Neural cell (in vitro differentiated cells): Measurements from ENCODE around the gene MTHFD2. TPM values are rescaled to one million over a fixed set of nuclear protein-coding genes. Genes with fewer than 3 reads are reported as not detected.

Experiments used
- H2AFZ ChIP-seq: fragments of 200-600, 300-800 bp; sonication (generic), shearing (Covaris generic); 2 replicates; pipeline ENCODE4 v1.6.0; 2014; ENCODE audit warnings: low read depth, mild to moderate bottlenecking, antibody characterized with exemption, low read length, moderate library complexity
- H3F3A ChIP-seq: fragments of 200-600 bp; shearing (Covaris generic); 2 replicates; pipeline ENCODE4 v1.6.1; 2016; ENCODE audit warnings: mild to moderate bottlenecking, moderate library complexity, mixed read lengths, antibody characterized with exemption, low read length; ENCODE audit not compliant: insufficient read depth, poor library complexity, severe bottlenecking
- H3K27ac ChIP-seq: fragments of 200-600, 300-800 bp; sonication (generic), shearing (Covaris generic); 2 replicates; pipeline ENCODE4 v1.5.1; 2014; ENCODE audit warnings: mild to moderate bottlenecking, low read length, moderate library complexity
- H3K27me3 ChIP-seq: fragments of 300-800, 200-600 bp; sonication (generic), shearing (Covaris generic); 2 replicates; pipeline ENCODE4 v1.6.0; 2014; ENCODE audit warnings: mild to moderate bottlenecking, low read depth, low read length, moderate library complexity; ENCODE audit not compliant: insufficient read depth
- H3K36me3 ChIP-seq: fragments of 300-800, 200-600 bp; sonication (generic), shearing (Covaris generic); 2 replicates; pipeline ENCODE4 v1.5.1; 2014; ENCODE audit warnings: mild to moderate bottlenecking, antibody characterized with exemption, low read length, moderate library complexity; ENCODE audit not compliant: insufficient read depth
- H3K4me2 ChIP-seq: fragments of 300-800, 200-600 bp; sonication (generic), shearing (Covaris generic); 2 replicates; pipeline ENCODE4 v1.6.0; 2014; ENCODE audit warnings: mild to moderate bottlenecking, low read length
- H3K4me3 ChIP-seq: fragments of 300-800, 200-600 bp; sonication (generic), shearing (Covaris generic); 2 replicates; pipeline ENCODE4 v1.5.1; 2014; ENCODE audit warnings: mild to moderate bottlenecking, low read length, moderate library complexity
- H3K79me2 ChIP-seq: fragments of 200-600 bp; shearing (Covaris generic); replicated peaks from 2 replicates; pipeline ENCODE4 v1.6.0; 2014; ENCODE audit warnings: mild to moderate bottlenecking, low read length, moderate library complexity; ENCODE audit not compliant: insufficient read depth
- H3K9ac ChIP-seq: fragments of 300-800, 200-600 bp; sonication (generic), shearing (Covaris generic); 2 replicates; pipeline ENCODE4 v1.6.1; 2016; ENCODE audit warnings: mild to moderate bottlenecking, low read length, mixed read lengths
- H3K9me2 ChIP-seq: fragments of 200-600 bp; shearing (Covaris generic); 2 replicates; pipeline ENCODE4 v1.6.1; 2016; ENCODE audit warnings: mild to moderate bottlenecking, low read length, mixed read lengths; ENCODE audit not compliant: insufficient read depth
- H3K9me3 ChIP-seq: fragments of 200-600, 300-800 bp; sonication (generic), shearing (Covaris generic); 2 replicates; pipeline ENCODE4 v1.6.1; 2016; ENCODE audit warnings: mild to moderate bottlenecking, mixed run types, low read length, moderate library complexity, mixed read lengths
- H4K20me1 ChIP-seq: fragments of 200-600 bp; shearing (Covaris generic); 2 replicates; pipeline ENCODE4 v1.6.1; 2016; ENCODE audit warnings: mild to moderate bottlenecking, mixed run types; ENCODE audit not compliant: insufficient read depth
- EP300 ChIP-seq: fragments of 450-650 bp; conservative IDR thresholded peaks from 2 replicates; pipeline ENCODE4 v1.6.1; 2014; ENCODE audit warnings: antibody characterized with exemption, mild to moderate bottlenecking, moderate library complexity; ENCODE audit not compliant: poor library complexity, severe bottlenecking
- EZH2 ChIP-seq: fragments of 200-600, 300-800 bp; shearing (Covaris generic), sonication (generic); IDR thresholded peaks from 2 replicates; pipeline ENCODE4 v1.6.1; 2014; ENCODE audit warnings: antibody characterized with exemption, low read length, borderline replicate concordance, mild to moderate bottlenecking; ENCODE audit not compliant: insufficient read depth, poor library complexity, severe bottlenecking
- MXI1 ChIP-seq: fragments of 450-650 bp; conservative IDR thresholded peaks from 2 replicates; pipeline ENCODE4 v1.6.1; 2014; ENCODE audit warnings: antibody characterized with exemption, mild to moderate bottlenecking; ENCODE audit not compliant: poor library complexity, severe bottlenecking
- POLR2AphosphoS5 ChIP-seq: IDR thresholded peaks from 2 replicates; pipeline ENCODE4 v1.6.1; 2012
- RAD21 ChIP-seq: fragments of 450-650 bp; conservative IDR thresholded peaks from 2 replicates; pipeline ENCODE4 v1.6.1; 2014; ENCODE audit warnings: antibody characterized with exemption, mild to moderate bottlenecking, moderate library complexity
- SMC3 ChIP-seq: fragments of 450-650 bp; conservative IDR thresholded peaks from 2 replicates; pipeline ENCODE4 v1.6.1; 2014; ENCODE audit warnings: antibody characterized with exemption, mild to moderate bottlenecking, moderate library complexity; ENCODE audit not compliant: poor library complexity
- TAF1 ChIP-seq: IDR thresholded peaks from 2 replicates; pipeline ENCODE4 v1.6.1; 2012; ENCODE audit warnings: low read depth
- polyA plus RNA-seq: library from polyadenylated mRNA; depleted of rRNA; stranded (reverse); fragments of >200 nt; gene quantifications from 2 replicates; pipeline ENCODE4 v1.2.3, GENCODE V29; 2014
- TF ChIP-seq, protein P1 (sequence below): IDR thresholded peaks from 2 replicates; pipeline ENCODE4 v1.6.1; 2012; ENCODE audit warnings: borderline replicate concordance
- TF ChIP-seq, protein P2 (sequence below): fragments of 450-650 bp; IDR thresholded peaks from 2 replicates; pipeline ENCODE4 v1.5.1; 2014; ENCODE audit warnings: antibody characterized with exemption, mild to moderate bottlenecking, moderate library complexity; ENCODE audit not compliant: poor library complexity, severe bottlenecking

Gene MTHFD2
- polyA plus RNA-seq, 1 donor from 2014 or later, result 26.3 TPM

DNA sequence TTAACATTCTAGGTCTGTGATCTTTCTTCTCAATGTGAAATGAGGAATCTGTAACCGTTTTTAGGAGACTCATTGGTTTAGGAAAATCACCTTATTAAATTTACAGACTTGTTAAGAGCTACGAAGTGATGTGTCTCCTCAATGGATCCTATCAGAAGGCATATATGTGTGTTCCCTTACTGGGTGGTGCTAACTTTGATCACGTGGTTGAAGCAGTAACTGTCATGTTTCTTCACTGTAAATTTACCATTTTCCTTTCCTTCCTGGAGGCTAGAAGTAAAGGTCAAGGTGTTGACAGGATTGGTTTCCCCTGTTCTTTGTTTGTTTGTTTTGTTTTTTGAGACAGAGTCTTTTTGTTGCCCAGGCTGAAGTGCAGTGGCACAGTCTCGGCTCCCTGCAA is 1.4 kb upstream of the MTHFD2 start:
- H3K4me2 ChIP-seq, result no peak overlapping the region
- H3F3A ChIP-seq, result peaks cover 5% of the 10 kb centered on the region
- H4K20me1 ChIP-seq, result no peaks in the 10 kb centered on the region
- peaks cover 12% of the 10 kb centered on the region for H3K79me2 ChIP-seq
- no peaks in the 10 kb centered on the region for H3K36me3 ChIP-seq
- no peak overlapping the region for H3K4me3 ChIP-seq
- no peak for TF ChIP-seq SMC3
- TF ChIP-seq POLR2AphosphoS5, result no peak
- TF ChIP-seq, protein P1, sequence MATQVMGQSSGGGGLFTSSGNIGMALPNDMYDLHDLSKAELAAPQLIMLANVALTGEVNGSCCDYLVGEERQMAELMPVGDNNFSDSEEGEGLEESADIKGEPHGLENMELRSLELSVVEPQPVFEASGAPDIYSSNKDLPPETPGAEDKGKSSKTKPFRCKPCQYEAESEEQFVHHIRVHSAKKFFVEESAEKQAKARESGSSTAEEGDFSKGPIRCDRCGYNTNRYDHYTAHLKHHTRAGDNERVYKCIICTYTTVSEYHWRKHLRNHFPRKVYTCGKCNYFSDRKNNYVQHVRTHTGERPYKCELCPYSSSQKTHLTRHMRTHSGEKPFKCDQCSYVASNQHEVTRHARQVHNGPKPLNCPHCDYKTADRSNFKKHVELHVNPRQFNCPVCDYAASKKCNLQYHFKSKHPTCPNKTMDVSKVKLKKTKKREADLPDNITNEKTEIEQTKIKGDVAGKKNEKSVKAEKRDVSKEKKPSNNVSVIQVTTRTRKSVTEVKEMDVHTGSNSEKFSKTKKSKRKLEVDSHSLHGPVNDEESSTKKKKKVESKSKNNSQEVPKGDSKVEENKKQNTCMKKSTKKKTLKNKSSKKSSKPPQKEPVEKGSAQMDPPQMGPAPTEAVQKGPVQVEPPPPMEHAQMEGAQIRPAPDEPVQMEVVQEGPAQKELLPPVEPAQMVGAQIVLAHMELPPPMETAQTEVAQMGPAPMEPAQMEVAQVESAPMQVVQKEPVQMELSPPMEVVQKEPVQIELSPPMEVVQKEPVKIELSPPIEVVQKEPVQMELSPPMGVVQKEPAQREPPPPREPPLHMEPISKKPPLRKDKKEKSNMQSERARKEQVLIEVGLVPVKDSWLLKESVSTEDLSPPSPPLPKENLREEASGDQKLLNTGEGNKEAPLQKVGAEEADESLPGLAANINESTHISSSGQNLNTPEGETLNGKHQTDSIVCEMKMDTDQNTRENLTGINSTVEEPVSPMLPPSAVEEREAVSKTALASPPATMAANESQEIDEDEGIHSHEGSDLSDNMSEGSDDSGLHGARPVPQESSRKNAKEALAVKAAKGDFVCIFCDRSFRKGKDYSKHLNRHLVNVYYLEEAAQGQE, result no peak
- TF ChIP-seq, protein P2, sequence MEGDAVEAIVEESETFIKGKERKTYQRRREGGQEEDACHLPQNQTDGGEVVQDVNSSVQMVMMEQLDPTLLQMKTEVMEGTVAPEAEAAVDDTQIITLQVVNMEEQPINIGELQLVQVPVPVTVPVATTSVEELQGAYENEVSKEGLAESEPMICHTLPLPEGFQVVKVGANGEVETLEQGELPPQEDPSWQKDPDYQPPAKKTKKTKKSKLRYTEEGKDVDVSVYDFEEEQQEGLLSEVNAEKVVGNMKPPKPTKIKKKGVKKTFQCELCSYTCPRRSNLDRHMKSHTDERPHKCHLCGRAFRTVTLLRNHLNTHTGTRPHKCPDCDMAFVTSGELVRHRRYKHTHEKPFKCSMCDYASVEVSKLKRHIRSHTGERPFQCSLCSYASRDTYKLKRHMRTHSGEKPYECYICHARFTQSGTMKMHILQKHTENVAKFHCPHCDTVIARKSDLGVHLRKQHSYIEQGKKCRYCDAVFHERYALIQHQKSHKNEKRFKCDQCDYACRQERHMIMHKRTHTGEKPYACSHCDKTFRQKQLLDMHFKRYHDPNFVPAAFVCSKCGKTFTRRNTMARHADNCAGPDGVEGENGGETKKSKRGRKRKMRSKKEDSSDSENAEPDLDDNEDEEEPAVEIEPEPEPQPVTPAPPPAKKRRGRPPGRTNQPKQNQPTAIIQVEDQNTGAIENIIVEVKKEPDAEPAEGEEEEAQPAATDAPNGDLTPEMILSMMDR, result no peak
- no peak for TF ChIP-seq TAF1
- no peak for TF ChIP-seq EZH2
- TF ChIP-seq MXI1, result no peak
- no peak for TF ChIP-seq RAD21
- no peak for TF ChIP-seq EP300
- no peaks in the 10 kb centered on the region for H3K27me3 ChIP-seq
- H2AFZ ChIP-seq, result no peak overlapping the region
- H3K27ac ChIP-seq, result no peak overlapping the region
- H3K9me2 ChIP-seq, result no peaks in the 10 kb centered on the region
- no peak overlapping the region for H3K9ac ChIP-seq
- H3K9me3 ChIP-seq, result no peaks in the 10 kb centered on the region

DNA sequence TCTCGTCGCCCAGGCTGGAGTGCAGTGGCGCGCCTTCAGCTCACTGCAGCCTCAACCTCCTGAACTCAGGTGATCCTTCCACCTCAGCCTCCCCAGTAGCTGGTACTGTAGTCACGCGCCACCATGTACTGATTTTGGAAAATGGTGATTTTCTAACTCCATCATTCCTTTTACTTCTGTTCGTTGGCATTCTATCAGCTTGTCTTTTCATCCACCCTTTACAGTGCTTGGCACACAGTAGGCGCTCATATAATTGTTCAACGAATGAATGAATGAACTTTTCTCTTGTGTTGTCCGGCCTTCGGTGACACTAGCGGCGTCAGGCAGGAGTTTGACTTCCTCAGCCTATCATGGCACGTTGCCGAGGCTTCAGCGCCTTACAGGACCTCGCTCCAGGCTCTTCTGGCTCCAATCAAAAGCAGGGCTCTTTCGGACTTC is 373 bp upstream of the MTHFD2 start:
- no peaks in the 10 kb centered on the region for H3K36me3 ChIP-seq
- H3K9ac ChIP-seq, result no peak overlapping the region
- TF ChIP-seq, protein P1, result no peak
- TF ChIP-seq TAF1, result no peak
- TF ChIP-seq SMC3, result no peak
- TF ChIP-seq MXI1, result no peak
- no peak for TF ChIP-seq EP300
- no peak for TF ChIP-seq POLR2AphosphoS5
- no peak for TF ChIP-seq RAD21
- no peak for TF ChIP-seq EZH2
- TF ChIP-seq, protein P2, result no peak
- H3K9me2 ChIP-seq, result no peaks in the 10 kb centered on the region
- H3K27me3 ChIP-seq, result no peaks in the 10 kb centered on the region
- H4K20me1 ChIP-seq, result no peaks in the 10 kb centered on the region
- H3K4me3 ChIP-seq, result peak overlapping the region; percentile 97
- no peak overlapping the region for H3K27ac ChIP-seq
- H3K4me2 ChIP-seq, result no peak overlapping the region
- no peaks in the 10 kb centered on the region for H3K9me3 ChIP-seq
- peaks cover 5% of the 10 kb centered on the region for H3F3A ChIP-seq
- H2AFZ ChIP-seq, result no peak overlapping the region
- H3K79me2 ChIP-seq, result peaks cover 18% of the 10 kb centered on the region
